Stimulated activated naive CD4-positive, alpha-beta T cell treated with Interleukin-2 at 50 U/mL for 16 hours (primary cell): ENCODE results near the gene MMD2.
"Not testable (repeated sequence)": the region's sequence is repeated elsewhere in the genome, so short reads cannot be mapped to it uniquely, and the experiment has no call there.

Experiments
- DNase-seq: peaks from one replicate; lab custom pipeline; 2025; lab: John Stamatoyannopoulos, UW

The MMD2 gene

GRCh38 chr7:4958477-4959301 lies at the start of gene MMD2:
Gene MMD2, minus strand, starts transcription at chr7:4959187. Its CDS starts 170 bp downstream, at chr7:4959017.
- no peak for DNase-seq

- DNase-seq = no peak
Observed at GRCh38 chr7:5005066-5005465, 46.1 kb upstream of the MMD2 start.

- no peak for DNase-seq
Observed at GRCh38 chr7:5001911-5002310, 42.9 kb upstream of the MMD2 start.

GRCh38 chr7:5001003-5001402 lies 42.0 kb upstream of the MMD2 start:
- no peak for DNase-seq

- DNase-seq = no peak
Observed at GRCh38 chr7:4999369-4999950, 40.5 kb upstream of the MMD2 start.

- DNase-seq = no peak
Observed at GRCh38 chr7:4998910-4999309, 39.9 kb upstream of the MMD2 start.

- no peak for DNase-seq
Observed at GRCh38 chr7:4998244-4998643, 39.3 kb upstream of the MMD2 start.

- DNase-seq = no peak
Observed at GRCh38 chr7:4996696-4997222, 37.8 kb upstream of the MMD2 start.

- no peak for DNase-seq
Observed at GRCh38 chr7:4995429-4995969, 36.5 kb upstream of the MMD2 start.

GRCh38 chr7:4993471-4993870 lies 34.5 kb upstream of the MMD2 start:
- no peak for DNase-seq

GRCh38 chr7:4982741-4983140 lies 23.8 kb upstream of the MMD2 start:
- not testable (repeated sequence) for DNase-seq

GRCh38 chr7:4981295-4981890 lies 22.4 kb upstream of the MMD2 start:
- DNase-seq = not testable (repeated sequence)

- DNase-seq = not testable (repeated sequence)
Observed at GRCh38 chr7:4975626-4976025, 16.6 kb upstream of the MMD2 start.

- peak; percentile 86 for DNase-seq
Observed at GRCh38 chr7:4973728-4974198, 14.8 kb upstream of the MMD2 start.

- not testable (repeated sequence) for DNase-seq
Observed at GRCh38 chr7:4972446-4972845, 13.5 kb upstream of the MMD2 start.

- DNase-seq = no peak
Observed at GRCh38 chr7:4965295-4966022, 6.5 kb upstream of the MMD2 start.

- DNase-seq = no peak
Observed at GRCh38 chr7:4964506-4964905, 5.5 kb upstream of the MMD2 start.

- no peak for DNase-seq
Observed at GRCh38 chr7:4962872-4963775, 4.1 kb upstream of the MMD2 start.

GRCh38 chr7:4960363-4960762 lies 1.4 kb upstream of the MMD2 start:
- no peak for DNase-seq

- no peak for DNase-seq
Observed at GRCh38 chr7:4959893-4960292, 906 bp upstream of the MMD2 start.

GRCh38 chr7:4959306-4959705 lies 319 bp upstream of the MMD2 start:
- no peak for DNase-seq
